A549 (cell line): ENCODE data around the gene OR1F1. TPM values are rescaled to one million over a fixed set of nuclear protein-coding genes. Genes with fewer than 3 reads are reported as not detected.
A peak's percentile ranks its signal among the peaks of the same experiment; 100 is the strongest.
"Not testable (repeated sequence)": the region's sequence is repeated elsewhere in the genome, so short reads cannot be mapped to it uniquely, and the experiment has no call there.

ENCODE experiments used
- ATAC-seq, 2 experiments: fragments of 200-7000 bp in 1 of 2; fragments of >200 bp in 1 of 2; cut with Nextera tagmentation in 1 of 2; cut with Tn5 transposase in 1 of 2; 3 replicates each; pipeline versions ENCODE4 v1.8.0 to v1.9.1; 2018 to 2020; ENCODE audit warnings: mild to moderate bottlenecking in 1 of 2, moderate library complexity in 1 of 2
- CTCF ChIA-PET: fragments of 300-600 bp; sonication (Branson Sonifier 250); formaldehyde crosslinking; extraction: SDS; loops from one replicate; lab custom pipeline; 2021; ENCODE audit warnings: antibody characterized with exemption, inconsistent platforms; lab: Yijun Ruan, JAX
- POLR2A ChIA-PET: fragments of 350-600 bp; formaldehyde crosslinking; extraction: SDS; loops from one replicate; lab custom pipeline; 2021; ENCODE audit warnings: antibody characterized with exemption, inconsistent platforms; lab: Yijun Ruan, JAX
- DNase-seq, 2 experiments: peaks; one replicate each; pipeline versions ENCODE4 v3.0.0 to v3.0.0-alpha.2; 2011 to 2016; ENCODE audit warnings: low read depth in 1 of 2, low spot score in 1 of 2
- FAIRE-seq: peaks from 2 replicates; lab custom pipeline; 2011; peaks lifted over from hg19 to GRCh38; lab: Jason Lieb, UNC
- H3K27ac ChIP-seq, 2 experiments: fragments of >200 bp; sonication (Bioruptor Twin); formaldehyde crosslinking; 3 replicates each; pipeline ENCODE4 v1.5.1; 2016 to 2017
- H3K4me1 ChIP-seq: fragments of >200 bp; sonication (Bioruptor Twin); formaldehyde crosslinking; 3 replicates; pipeline ENCODE4 v1.6.1; 2016
- H3K4me2 ChIP-seq: fragments of >200 bp; sonication (Bioruptor Twin); formaldehyde crosslinking; 3 replicates; pipeline ENCODE4 v1.6.1; 2016
- H3K4me3 ChIP-seq: fragments of >200 bp; sonication (Bioruptor Twin); formaldehyde crosslinking; 3 replicates; pipeline ENCODE4 v1.5.1; 2016
- H3K9me3 ChIP-seq: fragments of >200 bp; sonication (Bioruptor Twin); formaldehyde crosslinking; 3 replicates; pipeline ENCODE4 v1.6.1; 2016
- CBX2 ChIP-seq: fragments of 200-600 bp; sonication (generic); IDR thresholded peaks from 2 replicates; pipeline ENCODE4 v1.6.1; 2016; ENCODE audit warnings: low read depth, mild to moderate bottlenecking, borderline replicate concordance
- CHD4 ChIP-seq: fragments of 200-600 bp; sonication (generic); IDR thresholded peaks from 2 replicates; pipeline ENCODE4 v1.6.1; 2016; ENCODE audit warnings: antibody characterized with exemption, mild to moderate bottlenecking, borderline replicate concordance
- FOSB ChIP-seq: fragments of 250-450 bp; sonication (Bioruptor Pico); IDR thresholded peaks from 2 replicates; pipeline ENCODE4 v1.5.0; 2020; ENCODE audit warnings: mild to moderate bottlenecking, moderate library complexity
- HMGXB4 ChIP-seq: fragments of 250-450 bp; sonication (Bioruptor Pico); IDR thresholded peaks from 2 replicates; pipeline ENCODE4 v1.5.0; 2021; ENCODE audit warnings: mild to moderate bottlenecking, moderate library complexity, borderline replicate concordance
- HOXB5 ChIP-seq: fragments of 250-450 bp; sonication (Bioruptor Pico); IDR thresholded peaks from 2 replicates; pipeline ENCODE4 v1.5.0; 2020; ENCODE audit warnings: mild to moderate bottlenecking, moderate library complexity
- MYC ChIP-seq: IDR thresholded peaks from 2 replicates; pipeline ENCODE4 v1.6.1; 2012; ENCODE audit warnings: mild to moderate bottlenecking, inconsistent platforms, low read length, improper control_type of control experiment, borderline replicate concordance
- SREBF2 ChIP-seq: fragments of 450-650 bp; IDR thresholded peaks from 2 replicates; pipeline ENCODE4 v1.6.1; 2014; ENCODE audit warnings: mild to moderate bottlenecking, moderate library complexity
- USF2 ChIP-seq: fragments of 450-650 bp; IDR thresholded peaks from 2 replicates; pipeline ENCODE4 v1.6.1; 2014; ENCODE audit warnings: antibody characterized with exemption
- ZNF302 ChIP-seq: fragments of 250-450 bp; sonication (Bioruptor Pico); IDR thresholded peaks from 2 replicates; pipeline ENCODE4 v1.9.0; 2021; ENCODE audit warnings: inconsistent platforms, mild to moderate bottlenecking, moderate library complexity
- WGBS: methylation state at CpG from one replicate; pipeline ENCODE4 v1.1.6; 2017; ENCODE audit errors: missing lambda C conversion rate; 5-methylcytosine and 5-hydroxymethylcytosine counted together
- polyA plus RNA-seq, 4 experiments: library from polyadenylated mRNA; depleted of rRNA in 3 of 4; stranded (reverse); fragments of >200 nt; fragmentation: RNase III in 1 of 4; extraction: RNeasy Plus Mini Kit Qiagen cat#74134 plus additional on column Dnase treatment in 1 of 4; gene quantifications; 2 replicates in 3 of 4; 3 replicates in 1 of 4; pipeline ENCODE4 v1.2.3, GENCODE V29; 2011 to 2017
- TF ChIP-seq, protein P1 (sequence below): fragments of 150-350 bp; IDR thresholded peaks from 2 replicates; pipeline ENCODE4 v1.6.1; 2014; ENCODE audit warnings: low read depth, mild to moderate bottlenecking, low read length
- TF ChIP-seq, protein P2 (sequence below): IDR thresholded peaks from 2 replicates; pipeline ENCODE4 v1.6.1; 2012

Gene OR1F1
- polyA plus RNA-seq, 2 of the 4 experiments (the other 2 are of a cell fraction) = 0.31 to 1.3 TPM

- TF ChIP-seq HMGXB4 (CRISPR knock-in tag) (no peak), SREBF2 (peak; percentile 39)
- WGBS = 44% methylated on average over 10 of the region's 10 CpGs
- no peaks in the 10 kb centered on the region for H3K4me1 ChIP-seq
- DNase-seq = peak in 1 of 2 experiments; percentile 68
- no peak overlapping the region for H3K27ac ChIP-seq
- FAIRE-seq = no peak
- POLR2A ChIA-PET = no interaction called here
- CTCF ChIA-PET = no interaction called here
- ATAC-seq = no peak; a peak in 1 of 6 replicates
- no peak overlapping the region for H3K4me2 ChIP-seq
- H3K9me3 ChIP-seq = no peaks in the 10 kb centered on the region
- H3K4me3 ChIP-seq = no peak overlapping the region
Measured at GRCh38 chr16:3195975-3196374, 8.0 kb downstream of the OR1F1 start.

DNA sequence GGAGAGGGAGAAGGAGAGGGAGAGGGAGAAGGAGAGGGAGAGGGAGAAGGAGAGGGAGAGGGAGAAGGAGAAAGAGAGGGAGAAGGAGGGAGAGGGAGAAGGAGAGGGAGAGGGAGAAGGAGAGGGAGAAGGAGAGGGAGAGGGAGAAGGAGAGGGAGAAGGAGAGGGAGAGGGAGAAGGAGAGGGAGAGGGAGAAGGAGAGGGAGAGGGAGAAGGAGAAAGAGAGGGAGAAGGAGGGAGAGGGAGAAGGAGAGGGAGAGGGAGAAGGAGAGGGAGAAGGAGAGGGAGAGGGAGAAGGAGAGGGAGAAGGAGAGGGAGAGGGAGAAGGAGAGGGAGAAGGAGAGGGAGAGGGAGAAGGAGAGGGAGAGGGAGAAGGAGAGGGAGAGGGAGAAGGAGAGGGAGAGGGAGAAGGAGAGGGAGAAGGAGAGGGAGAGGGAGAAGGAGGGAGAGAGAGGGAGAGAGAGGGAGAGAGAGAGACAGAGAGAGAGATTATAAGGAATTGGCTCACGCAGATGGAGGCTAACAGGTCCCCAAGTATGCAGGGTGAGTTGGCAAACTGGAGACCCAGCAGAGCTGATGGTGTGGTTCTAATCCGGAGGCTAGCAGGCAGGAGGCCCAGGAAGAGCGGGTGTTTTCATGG, 9.8 kb downstream of the OR1F1 start:
- POLR2A ChIA-PET, H3K4me3 ChIP-seq, DNase-seq, CTCF ChIA-PET, H3K27ac ChIP-seq, FAIRE-seq, H3K9me3 ChIP-seq, H3K4me2 ChIP-seq, H3K4me1 ChIP-seq: not testable (repeated sequence)
- ATAC-seq = peak in 1 of 2 experiments; percentile 45; a peak in 3 of 6 replicates
- WGBS = 48% methylated on average over 3 of the region's 3 CpGs

- peak in 1 of 2 experiments; percentile 27; a peak in 2 of 6 replicates for ATAC-seq
- FAIRE-seq = no peak
- Histone ChIP-seq H3K4me3 (no peak overlapping the region), H3K4me1 (no peaks in the 10 kb centered on the region), H3K27ac (no peak overlapping the region)
- POLR2A ChIA-PET = interaction anchor here (0.6 kb wide), 1 partner anchor 134 kb away, joined by 6 read pairs; no protein-coding TSS in a partner anchor
- TF ChIP-seq CHD4 (no peak), CBX2 (no peak), HOXB5 (CRISPR knock-in tag) (no peak), ZNF302 (no peak), FOSB (CRISPR knock-in tag) (no peak), SREBF2 (no peak), USF2 (no peak), MYC (no peak)
- TF ChIP-seq, protein P1, sequence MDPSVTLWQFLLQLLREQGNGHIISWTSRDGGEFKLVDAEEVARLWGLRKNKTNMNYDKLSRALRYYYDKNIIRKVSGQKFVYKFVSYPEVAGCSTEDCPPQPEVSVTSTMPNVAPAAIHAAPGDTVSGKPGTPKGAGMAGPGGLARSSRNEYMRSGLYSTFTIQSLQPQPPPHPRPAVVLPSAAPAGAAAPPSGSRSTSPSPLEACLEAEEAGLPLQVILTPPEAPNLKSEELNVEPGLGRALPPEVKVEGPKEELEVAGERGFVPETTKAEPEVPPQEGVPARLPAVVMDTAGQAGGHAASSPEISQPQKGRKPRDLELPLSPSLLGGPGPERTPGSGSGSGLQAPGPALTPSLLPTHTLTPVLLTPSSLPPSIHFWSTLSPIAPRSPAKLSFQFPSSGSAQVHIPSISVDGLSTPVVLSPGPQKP = no peak
- TF ChIP-seq, protein P2, sequence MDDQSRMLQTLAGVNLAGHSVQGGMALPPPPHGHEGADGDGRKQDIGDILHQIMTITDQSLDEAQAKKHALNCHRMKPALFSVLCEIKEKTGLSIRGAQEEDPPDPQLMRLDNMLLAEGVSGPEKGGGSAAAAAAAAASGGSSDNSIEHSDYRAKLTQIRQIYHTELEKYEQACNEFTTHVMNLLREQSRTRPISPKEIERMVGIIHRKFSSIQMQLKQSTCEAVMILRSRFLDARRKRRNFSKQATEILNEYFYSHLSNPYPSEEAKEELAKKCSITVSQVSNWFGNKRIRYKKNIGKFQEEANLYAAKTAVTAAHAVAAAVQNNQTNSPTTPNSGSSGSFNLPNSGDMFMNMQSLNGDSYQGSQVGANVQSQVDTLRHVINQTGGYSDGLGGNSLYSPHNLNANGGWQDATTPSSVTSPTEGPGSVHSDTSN = no peak
- TF ChIP-seq, all 56 proteins: peak for 0
- H3K9me3 ChIP-seq = no peaks in the 10 kb centered on the region
- CTCF ChIA-PET = no interaction called here
- no peak overlapping the region for H3K4me2 ChIP-seq
- 73% methylated on average over 13 of the region's 13 CpGs for WGBS
- DNase-seq = peak in 1 of 2 experiments; percentile 52
Measured at GRCh38 chr16:3198334-3199072, 10.5 kb downstream of the OR1F1 start.
